ENCODE measurements around the gene EBF3. TPM values are rescaled to one million over a fixed set of nuclear protein-coding genes. Genes with fewer than 3 reads are reported as not detected.

The EBF3 gene
- total RNA-seq, 2 experiments from 2014 or later, result not detected

- H3K36me3 ChIP-seq (ENCODE audit: insufficient read depth, low read length), result no peaks in the 10 kb centered on the region
- H3K27me3 ChIP-seq (ENCODE audit: control insufficient read depth in 1 of 2, insufficient read depth in 2 of 2, low read length in 2 of 2), result peaks cover 2 to 23% of the 10 kb centered on the region in 2 experiments
- Mint-ChIP-seq H3K27me3 (peaks cover 41% of the 10 kb centered on the region), H3K4me1 (ENCODE audit: low read depth) (no peaks in the 10 kb centered on the region), H3K27ac (no peak overlapping the region), H3K9me3 (no peaks in the 10 kb centered on the region), H3K4me3 (no peak overlapping the region), H3K36me3 (ENCODE audit: low read depth) (no peaks in the 10 kb centered on the region)
- H3K27ac ChIP-seq (ENCODE audit: low read depth in 1 of 2, low read length in 2 of 2), result no peak overlapping the region
- POLR2A ChIA-PET, result no interaction called here
- intact Hi-C loops (cut with DNase I, micrococcal nuclease), result loop anchor here in 1 of 2 experiments (10.0 kb wide), 1 partner anchor 863 kb away; no protein-coding TSS in a partner anchor
- no peak for ATAC-seq (ENCODE audit: poor library complexity)
- H3K4me1 ChIP-seq (ENCODE audit: insufficient read depth, low read length), result no peaks in the 10 kb centered on the region
- H3K9me3 ChIP-seq (ENCODE audit: control insufficient read depth in 1 of 2, insufficient read depth in 1 of 2, low read length in 2 of 2), result peaks cover 0 to 5% of the 10 kb centered on the region in 2 experiments
- H3K4me3 ChIP-seq (ENCODE audit: low read length), result no peak overlapping the region
- CTCF ChIA-PET, result no interaction called here
- TF ChIP-seq CTCF (IDR thresholded peaks at IDR 0.05), result no peak
- no peak for DNase-seq
Observed at GRCh38 chr10:129897871-129898626, 66.0 kb downstream of the EBF3 start.

DNA sequence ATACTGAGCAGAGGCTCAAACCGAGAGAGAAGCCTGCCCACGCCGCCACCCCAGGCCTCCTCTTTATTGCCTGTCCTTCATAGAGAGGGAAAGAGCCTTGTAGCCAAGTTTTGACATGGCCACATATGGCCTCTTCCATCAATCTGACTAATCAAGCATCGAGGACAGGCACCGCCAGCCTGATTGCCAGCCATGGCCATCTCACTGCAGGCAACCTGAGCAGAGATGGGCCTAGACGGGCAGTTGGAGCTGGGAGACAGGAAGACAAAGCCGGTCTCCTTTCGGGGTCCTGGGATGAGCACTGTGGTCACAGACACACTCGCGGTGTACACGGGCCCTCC lies 67.2 kb downstream of the EBF3 start:
- no peak overlapping the region for H3K4me3 Mint-ChIP-seq
- H3K4me1 Mint-ChIP-seq (ENCODE audit: low read depth), result no peaks in the 10 kb centered on the region
- Histone ChIP-seq H3K9me3 (ENCODE audit: control insufficient read depth in 1 of 2, insufficient read depth in 1 of 2, low read length in 2 of 2) (peaks cover 0 to 5% of the 10 kb centered on the region in 2 experiments), H3K4me1 (ENCODE audit: insufficient read depth, low read length) (no peaks in the 10 kb centered on the region), H3K27ac (ENCODE audit: low read depth in 1 of 2, low read length in 2 of 2) (no peak overlapping the region), H3K27me3 (ENCODE audit: control insufficient read depth in 1 of 2, insufficient read depth in 2 of 2, low read length in 2 of 2) (peaks cover 2 to 15% of the 10 kb centered on the region in 2 experiments), H3K4me3 (ENCODE audit: low read length) (no peak overlapping the region), H3K36me3 (ENCODE audit: insufficient read depth, low read length) (no peaks in the 10 kb centered on the region)
- DNase-seq, result no peak
- ChIA-PET CTCF (no interaction called here), POLR2A (no interaction called here)
- peaks cover 41% of the 10 kb centered on the region for H3K27me3 Mint-ChIP-seq
- no peaks in the 10 kb centered on the region for H3K9me3 Mint-ChIP-seq
- ATAC-seq (ENCODE audit: poor library complexity), result no peak
- intact Hi-C loops (cut with DNase I, micrococcal nuclease), result loop anchor here in 1 of 2 experiments (10.0 kb wide), 1 partner anchor 862 kb away; no protein-coding TSS in a partner anchor
- no peak overlapping the region for H3K27ac Mint-ChIP-seq
- H3K36me3 Mint-ChIP-seq (ENCODE audit: low read depth), result no peaks in the 10 kb centered on the region
- TF ChIP-seq CTCF (IDR thresholded peaks at IDR 0.05), result no peak

- H3K4me3 ChIP-seq (ENCODE audit: low read length), result no peak overlapping the region
- H3K36me3 Mint-ChIP-seq (ENCODE audit: low read depth), result no peaks in the 10 kb centered on the region
- H3K9me3 ChIP-seq (ENCODE audit: control insufficient read depth in 1 of 2, insufficient read depth in 1 of 2, low read length in 2 of 2), result peaks cover 0 to 5% of the 10 kb centered on the region in 2 experiments
- TF ChIP-seq CTCF (IDR thresholded peaks at IDR 0.05), result no peak
- H3K27ac Mint-ChIP-seq, result no peak overlapping the region
- no peak overlapping the region for H3K4me3 Mint-ChIP-seq
- H3K4me1 Mint-ChIP-seq (ENCODE audit: low read depth), result no peaks in the 10 kb centered on the region
- no peak for ATAC-seq (ENCODE audit: poor library complexity)
- H3K4me1 ChIP-seq (ENCODE audit: insufficient read depth, low read length), result no peaks in the 10 kb centered on the region
- no peaks in the 10 kb centered on the region for H3K9me3 Mint-ChIP-seq
- peaks cover 40% of the 10 kb centered on the region for H3K27me3 Mint-ChIP-seq
- no peak for DNase-seq
- intact Hi-C loops (cut with DNase I, micrococcal nuclease), result loop anchor here in 1 of 2 experiments (10.0 kb wide), 1 partner anchor 861 kb away; no protein-coding TSS in a partner anchor
- peaks cover 2 to 15% of the 10 kb centered on the region in 2 experiments for H3K27me3 ChIP-seq (ENCODE audit: control insufficient read depth in 1 of 2, insufficient read depth in 2 of 2, low read length in 2 of 2)
- H3K36me3 ChIP-seq (ENCODE audit: insufficient read depth, low read length), result no peaks in the 10 kb centered on the region
- POLR2A ChIA-PET, result no interaction called here
- CTCF ChIA-PET, result no interaction called here
- no peak overlapping the region for H3K27ac ChIP-seq (ENCODE audit: low read depth in 1 of 2, low read length in 2 of 2)
Observed at GRCh38 chr10:129896136-129896859, 67.8 kb downstream of the EBF3 start.
